Measurements from ENCODE around the gene CFHR4.

GRCh38 chr1:196960854-196961253 lies 73.0 kb downstream of the CFHR4 start:
- TF ChIP-seq CTCF (IDR thresholded peaks at IDR 0.05) = no peak
- no peak for TF ChIP-seq POLR2A (IDR thresholded peaks at IDR 0.05)
